GM12873 (cell line): ENCODE measurements around the gene CACNA1A.

Experiments used
- CTCF ChIP-seq: IDR thresholded peaks from 2 replicates; pipeline ENCODE4 v1.5.1; 2012; ENCODE audit warnings: low read depth, mild to moderate bottlenecking, moderate library complexity, low read length, control low read depth; ENCODE audit not compliant: insufficient read depth; ENCODE audit errors: missing control alignments

The CACNA1A gene

GRCh38 chr19:13347367-13347766, 158.9 kb downstream of the CACNA1A start:
- no peak for TF ChIP-seq CTCF

- TF ChIP-seq CTCF, result no peak
Observed at GRCh38 chr19:13343514-13343913, 162.8 kb downstream of the CACNA1A start.

DNA sequence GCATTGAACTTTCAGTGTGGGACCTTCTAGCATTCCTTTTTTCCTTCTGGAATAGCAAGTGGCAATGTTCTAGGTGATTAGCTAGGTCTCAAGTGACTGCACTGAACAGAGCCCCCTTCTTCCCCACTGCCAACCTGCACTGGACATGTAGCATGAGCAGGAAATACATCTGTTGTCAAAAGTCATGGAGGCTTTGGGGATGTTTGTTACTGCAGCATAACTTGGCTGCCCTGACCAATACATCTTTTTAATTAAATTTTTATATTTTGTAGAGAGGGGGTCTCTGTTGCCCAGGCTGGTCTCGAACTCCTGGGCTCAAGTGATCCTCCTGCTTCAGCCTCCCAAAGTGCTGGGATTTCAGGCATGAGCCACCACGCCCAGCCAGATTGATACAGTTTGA, 163.6 kb downstream of the CACNA1A start:
- no peak for TF ChIP-seq CTCF

GRCh38 chr19:13339869-13340268, 166.4 kb downstream of the CACNA1A start:
- TF ChIP-seq CTCF, result no peak

DNA sequence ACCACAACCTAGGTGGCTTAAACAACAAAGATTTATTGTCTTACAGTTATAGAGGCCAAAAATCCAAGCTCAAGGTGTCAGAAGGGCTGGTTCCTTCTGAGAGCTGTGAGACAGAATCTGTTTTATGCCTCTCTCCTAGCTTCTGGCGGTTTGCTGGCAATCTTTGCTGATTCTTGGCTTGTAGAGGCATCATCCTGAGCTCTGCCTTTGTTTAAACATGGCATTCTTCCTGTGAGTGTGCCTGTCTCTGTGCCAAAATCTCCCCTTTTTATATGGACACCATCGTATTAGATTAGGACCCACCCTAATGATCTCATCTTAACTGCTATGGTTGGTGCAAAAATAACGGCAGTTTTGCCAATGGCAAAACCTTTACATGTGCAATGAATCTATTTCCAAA, 169.1 kb downstream of the CACNA1A start:
- TF ChIP-seq CTCF, result no peak

- no peak for TF ChIP-seq CTCF
Observed at GRCh38 chr19:13334801-13335481, 171.3 kb downstream of the CACNA1A start.

GRCh38 chr19:13330285-13330684, 176.0 kb downstream of the CACNA1A start:
- TF ChIP-seq CTCF, result no peak

- no peak for TF ChIP-seq CTCF
Observed at GRCh38 chr19:13329766-13330165, 176.5 kb downstream of the CACNA1A start.
